ENCODE results near the gene TECTB. TPM values are rescaled to one million over a fixed set of nuclear protein-coding genes. Genes with fewer than 3 reads are reported as not detected.
A peak's percentile ranks its signal among the peaks of the same experiment; 100 is the strongest.

Gene TECTB
- total RNA-seq, 2 donors from 2014 or later = not detected

DNA sequence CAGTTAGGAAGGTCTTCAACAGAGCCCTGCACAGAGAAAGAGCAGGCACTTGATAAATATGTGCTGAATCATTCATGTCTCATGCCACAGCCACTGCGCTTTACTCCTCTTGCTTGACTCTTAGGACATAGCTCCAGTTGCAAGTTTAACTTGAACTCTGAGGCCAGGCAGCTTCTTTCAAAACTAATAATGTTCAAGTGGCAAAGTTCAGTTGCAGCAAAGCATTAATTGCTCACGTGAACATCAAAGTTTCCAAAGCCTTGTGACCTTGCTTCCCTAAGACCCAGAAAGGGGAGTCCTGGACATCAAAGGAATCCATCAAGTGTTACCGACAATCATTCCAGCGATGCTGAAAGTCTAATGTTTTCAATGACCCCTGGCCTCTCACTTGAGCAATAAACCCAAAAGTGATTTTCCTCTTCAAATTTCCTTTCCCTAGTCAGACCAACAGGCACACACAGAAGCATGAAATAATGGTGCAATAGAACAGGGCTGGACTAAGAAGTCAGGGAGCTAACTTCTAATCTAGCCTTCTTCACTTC lies 21.8 kb upstream of the TECTB start:
- DNase-seq (ENCODE audit: low spot score in 2 of 2) (no peak), ATAC-seq (no peak)
- Mint-ChIP-seq H3K27ac (no peak overlapping the region), H3K9me3 (no peaks in the 10 kb centered on the region), H3K36me3 (no peaks in the 10 kb centered on the region)

DNA sequence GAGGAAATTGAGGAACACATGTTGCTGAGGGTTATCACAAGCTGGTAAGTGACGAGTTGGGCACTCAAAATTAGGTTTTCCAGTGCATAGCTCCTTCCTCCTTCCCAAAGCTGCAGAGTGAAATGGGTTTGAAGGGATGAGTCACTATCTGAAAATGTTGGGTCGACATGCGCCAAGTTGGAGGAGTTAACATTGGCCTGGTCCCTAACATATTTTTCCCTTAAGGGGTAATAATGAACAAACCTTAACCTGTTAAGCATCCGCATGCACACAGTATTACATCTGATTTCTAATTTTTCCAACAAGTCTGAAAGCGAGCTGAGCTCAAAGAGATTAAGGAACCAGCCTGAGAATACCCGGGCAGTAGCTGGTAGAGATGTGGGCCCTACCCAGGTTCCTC lies 20.7 kb upstream of the TECTB start:
- ATAC-seq (no peak), DNase-seq (ENCODE audit: low spot score in 2 of 2) (no peak)
- Mint-ChIP-seq H3K9me3 (no peaks in the 10 kb centered on the region), H3K27ac (no peak overlapping the region), H3K36me3 (no peaks in the 10 kb centered on the region)

DNA sequence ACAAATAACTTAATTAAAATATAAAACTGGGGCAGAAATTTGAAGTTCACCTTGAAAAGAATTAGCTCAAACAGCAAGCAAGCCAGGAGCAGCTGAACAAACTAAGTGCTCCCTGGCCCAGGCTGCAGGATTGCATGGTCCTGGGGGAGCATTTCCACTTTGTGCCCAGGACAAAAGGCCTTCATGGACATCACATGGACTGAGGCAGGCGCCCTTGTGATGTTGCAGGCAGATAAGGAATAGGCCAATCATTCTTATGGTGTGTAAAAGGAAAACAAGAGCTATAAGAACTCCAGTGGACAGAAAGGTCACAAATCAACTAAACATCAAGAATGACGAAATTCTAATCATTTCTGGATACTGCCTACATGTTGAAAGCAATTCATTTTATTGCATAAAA lies 17.5 kb upstream of the TECTB start:
- Mint-ChIP-seq H3K9me3 (no peaks in the 10 kb centered on the region), H3K36me3 (no peaks in the 10 kb centered on the region), H3K27ac (no peak overlapping the region)
- DNase-seq (ENCODE audit: low spot score in 2 of 2) = no peak
- ATAC-seq = no peak

DNA sequence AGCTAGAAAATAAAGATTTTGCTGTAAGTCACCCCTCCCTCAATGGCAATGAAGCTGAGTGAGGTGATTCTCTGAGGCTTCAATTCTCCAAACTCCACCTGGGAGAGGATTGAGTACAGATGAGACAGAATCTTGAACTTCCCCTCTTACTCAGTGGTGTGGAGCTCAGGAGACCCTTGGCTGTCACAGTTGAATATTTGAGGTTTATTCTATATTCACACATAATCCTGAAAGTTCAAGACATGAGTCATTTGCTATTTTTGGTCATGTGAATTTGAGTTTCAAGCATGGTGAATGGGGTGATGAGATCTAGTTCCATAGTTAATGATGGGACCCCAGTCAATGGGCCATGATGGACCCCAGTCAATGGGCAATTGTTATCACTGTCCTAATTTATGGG lies 13.9 kb upstream of the TECTB start:
- ATAC-seq (peak in 1 of 2 donors; percentile 33), DNase-seq (ENCODE audit: low spot score in 2 of 2) (no peak)
- no peaks in the 10 kb centered on the region for H3K36me3 Mint-ChIP-seq
- no peaks in the 10 kb centered on the region for H3K9me3 Mint-ChIP-seq
- H3K27ac Mint-ChIP-seq = no peak overlapping the region

DNA sequence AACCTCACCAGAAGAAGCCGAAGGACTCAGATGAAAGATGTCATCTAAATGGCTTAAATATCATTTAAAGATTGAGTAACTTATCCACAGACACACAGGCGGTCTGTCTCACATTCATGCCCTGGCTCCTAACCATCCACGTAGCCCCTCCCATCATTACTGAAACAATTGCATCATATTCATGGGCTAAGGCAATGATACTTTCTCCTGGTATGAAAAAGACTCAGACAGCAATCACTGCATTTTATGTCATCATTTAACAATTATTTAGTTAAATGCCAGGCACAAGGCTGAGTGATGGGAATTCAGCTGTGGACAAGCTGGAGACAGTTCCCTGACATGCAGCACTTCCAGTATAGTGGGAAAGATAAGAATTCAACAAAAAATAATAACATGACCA lies 11.2 kb upstream of the TECTB start:
- Mint-ChIP-seq H3K9me3 (no peaks in the 10 kb centered on the region), H3K36me3 (no peaks in the 10 kb centered on the region), H3K27ac (no peak overlapping the region)
- DNase-seq (ENCODE audit: low spot score in 2 of 2) (no peak), ATAC-seq (no peak)

DNA sequence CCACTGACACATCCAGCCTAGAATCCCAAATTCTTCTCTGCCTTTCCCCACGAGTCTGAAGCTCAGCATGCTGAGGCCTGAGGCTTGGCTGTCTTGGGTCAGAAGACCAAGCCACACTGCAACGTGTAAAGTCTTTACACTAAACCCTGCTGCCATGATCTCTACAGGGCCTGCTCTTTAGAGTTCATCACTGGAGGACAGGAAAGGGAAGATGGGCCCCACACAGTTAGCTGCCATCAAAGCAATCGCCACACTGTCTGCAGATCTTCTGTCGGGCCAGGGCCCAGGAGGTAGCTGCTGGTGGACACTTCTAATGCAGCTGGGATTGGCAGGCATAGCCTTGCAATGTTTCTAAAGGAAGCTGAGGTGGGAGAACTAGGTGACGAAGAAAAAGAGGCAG lies 8.4 kb upstream of the TECTB start:
- Mint-ChIP-seq H3K36me3 (no peaks in the 10 kb centered on the region), H3K9me3 (no peaks in the 10 kb centered on the region), H3K27ac (no peak overlapping the region)
- ATAC-seq (no peak), DNase-seq (ENCODE audit: low spot score in 2 of 2) (no peak)

DNA sequence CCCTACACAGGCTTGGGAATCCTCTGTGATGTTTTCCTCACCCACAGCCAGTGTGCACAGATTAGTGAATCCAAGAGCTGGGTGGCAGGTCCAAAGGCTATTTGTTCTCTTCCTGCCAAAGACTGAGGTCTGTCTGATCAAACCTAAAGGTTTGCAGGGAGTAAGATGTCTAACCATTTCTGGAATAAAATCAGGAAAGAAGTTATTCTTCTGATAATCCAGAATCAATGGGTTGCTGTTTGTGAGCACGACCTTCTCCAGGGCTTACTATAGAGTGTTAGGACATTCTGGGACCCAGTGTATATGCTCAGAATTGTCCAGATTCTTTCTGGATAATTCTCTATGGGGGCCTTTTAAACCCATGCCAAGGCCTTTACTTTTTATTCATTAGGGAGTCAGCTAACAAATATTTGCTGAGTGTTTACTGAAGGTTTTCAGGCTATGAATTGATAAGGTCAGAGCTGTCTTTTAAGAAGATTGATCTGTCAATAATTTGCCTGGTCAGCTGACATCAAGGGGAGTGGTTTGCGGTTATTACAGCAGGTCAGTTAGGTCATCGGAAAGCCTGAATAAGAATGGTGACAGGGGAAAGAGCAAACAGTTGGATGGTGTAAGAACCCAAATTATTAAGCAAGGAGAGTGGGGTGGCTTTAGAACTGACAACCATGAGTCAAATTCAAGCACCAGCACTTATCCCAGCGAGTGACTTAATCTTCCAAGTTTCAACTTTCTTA lies 7.5 kb upstream of the TECTB start:
- Mint-ChIP-seq H3K27ac (no peak overlapping the region), H3K9me3 (no peaks in the 10 kb centered on the region), H3K36me3 (no peaks in the 10 kb centered on the region)
- DNase-seq (ENCODE audit: low spot score in 2 of 2) (no peak), ATAC-seq (no peak)

DNA sequence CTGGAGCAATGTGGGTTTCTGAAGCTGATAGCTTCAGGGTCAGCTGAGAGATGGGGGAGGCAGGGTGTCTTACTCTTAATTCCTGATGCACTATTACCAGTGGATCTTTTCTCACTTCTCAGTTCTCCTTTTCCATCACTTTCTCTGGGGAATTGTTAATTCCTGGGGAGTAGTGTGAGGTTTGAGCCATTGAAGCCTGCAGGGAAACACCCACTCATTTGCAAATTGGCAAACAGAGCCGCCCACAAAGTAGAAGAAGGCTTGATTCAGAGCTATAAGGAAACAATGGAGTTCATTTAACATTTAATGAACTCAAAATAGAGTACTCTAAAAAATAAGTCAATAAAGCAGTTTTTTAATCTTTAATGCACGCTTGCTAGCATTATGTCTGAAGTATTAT lies 4.3 kb upstream of the TECTB start:
- Mint-ChIP-seq H3K36me3 (no peaks in the 10 kb centered on the region), H3K9me3 (no peaks in the 10 kb centered on the region), H3K27ac (no peak overlapping the region)
- DNase-seq (ENCODE audit: low spot score in 2 of 2) (no peak), ATAC-seq (no peak)

DNA sequence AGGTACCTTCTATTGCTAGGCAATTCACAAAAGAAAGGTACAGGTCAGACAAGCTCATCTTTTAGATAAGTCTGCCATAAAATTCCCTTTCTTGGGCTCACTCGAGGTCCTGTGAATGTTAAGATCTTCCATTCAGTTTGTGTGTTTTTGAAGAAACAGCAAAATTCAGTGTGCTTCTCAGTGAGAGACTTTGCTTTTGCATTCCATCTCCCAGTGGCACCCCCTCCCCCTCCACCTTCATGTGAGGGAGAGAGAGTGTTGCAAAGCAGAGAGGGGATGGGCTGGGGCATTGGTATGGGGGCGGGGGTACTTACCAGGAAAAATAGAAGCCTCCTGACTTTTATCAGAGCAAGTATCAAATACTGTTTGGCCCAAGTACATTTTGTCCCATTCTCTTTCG lies 3.8 kb upstream of the TECTB start:
- no peaks in the 10 kb centered on the region for H3K9me3 Mint-ChIP-seq
- no peaks in the 10 kb centered on the region for H3K36me3 Mint-ChIP-seq
- DNase-seq (ENCODE audit: low spot score in 2 of 2) (no peak), ATAC-seq (no peak)
- no peak overlapping the region for H3K27ac Mint-ChIP-seq

DNA sequence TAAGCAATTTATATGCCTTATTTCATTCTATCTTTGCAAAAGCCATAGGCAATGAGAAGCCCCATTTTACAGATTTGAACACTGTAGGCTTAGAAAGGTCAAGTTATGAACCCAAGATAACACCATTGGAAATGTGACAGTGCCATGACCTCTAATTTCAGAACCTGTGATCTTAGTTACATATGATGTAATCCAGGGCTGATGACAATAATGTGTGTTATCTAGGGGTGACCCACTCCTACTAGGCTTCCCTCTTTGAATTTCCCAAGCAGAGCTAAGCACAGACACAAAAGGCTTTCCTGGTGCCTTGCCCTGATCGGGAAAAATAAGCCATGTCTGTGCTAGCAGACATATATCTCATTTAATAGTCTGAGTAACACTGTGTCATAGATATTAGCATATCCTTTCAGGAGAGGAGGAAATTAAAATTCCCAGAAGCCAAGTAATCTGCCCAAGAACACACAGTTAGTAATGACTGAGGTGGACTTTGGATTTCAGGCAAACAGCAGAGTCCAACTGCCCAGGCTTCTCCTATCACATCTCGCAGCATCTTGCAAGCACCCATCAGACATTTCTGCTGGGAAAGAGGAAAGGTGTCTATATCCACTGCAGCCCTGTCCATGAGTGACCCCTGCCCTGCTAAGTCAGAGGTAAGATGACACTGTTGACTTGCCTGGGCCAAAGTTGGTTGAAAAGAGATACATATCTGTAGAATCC lies 2.8 kb upstream of the TECTB start:
- no peak for DNase-seq (ENCODE audit: low spot score in 2 of 2)

DNA sequence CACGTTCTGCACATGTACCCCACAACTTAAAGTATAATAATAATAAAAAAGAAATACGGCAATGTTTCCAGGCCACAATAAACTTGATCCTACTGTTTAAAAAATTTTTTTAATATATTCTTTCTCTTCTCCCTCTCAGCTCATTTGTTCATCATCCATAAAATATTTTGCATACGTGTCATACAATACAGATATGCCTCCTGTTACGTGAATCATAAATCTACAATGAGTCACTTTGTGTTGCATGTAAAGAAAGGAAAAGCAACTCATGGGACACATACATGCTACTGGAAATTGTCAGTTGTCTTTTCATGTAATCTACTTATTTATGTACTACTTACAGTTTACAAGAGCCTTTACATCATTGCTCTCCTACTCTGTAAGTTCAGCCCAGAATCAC lies 1.1 kb upstream of the TECTB start:
- H3K27ac Mint-ChIP-seq = no peak overlapping the region
- peak in 1 of 2 donors; percentile 49 for ATAC-seq
- no peak for DNase-seq (ENCODE audit: low spot score in 2 of 2)
- H3K36me3 Mint-ChIP-seq = no peaks in the 10 kb centered on the region
- no peaks in the 10 kb centered on the region for H3K9me3 Mint-ChIP-seq

More for the DNA sequence above, 2.8 kb upstream of the TECTB start:
- no peak overlapping the region for H3K27ac Mint-ChIP-seq
- ATAC-seq = no peak
- H3K9me3 Mint-ChIP-seq = no peaks in the 10 kb centered on the region
- H3K36me3 Mint-ChIP-seq = no peaks in the 10 kb centered on the region

DNA sequence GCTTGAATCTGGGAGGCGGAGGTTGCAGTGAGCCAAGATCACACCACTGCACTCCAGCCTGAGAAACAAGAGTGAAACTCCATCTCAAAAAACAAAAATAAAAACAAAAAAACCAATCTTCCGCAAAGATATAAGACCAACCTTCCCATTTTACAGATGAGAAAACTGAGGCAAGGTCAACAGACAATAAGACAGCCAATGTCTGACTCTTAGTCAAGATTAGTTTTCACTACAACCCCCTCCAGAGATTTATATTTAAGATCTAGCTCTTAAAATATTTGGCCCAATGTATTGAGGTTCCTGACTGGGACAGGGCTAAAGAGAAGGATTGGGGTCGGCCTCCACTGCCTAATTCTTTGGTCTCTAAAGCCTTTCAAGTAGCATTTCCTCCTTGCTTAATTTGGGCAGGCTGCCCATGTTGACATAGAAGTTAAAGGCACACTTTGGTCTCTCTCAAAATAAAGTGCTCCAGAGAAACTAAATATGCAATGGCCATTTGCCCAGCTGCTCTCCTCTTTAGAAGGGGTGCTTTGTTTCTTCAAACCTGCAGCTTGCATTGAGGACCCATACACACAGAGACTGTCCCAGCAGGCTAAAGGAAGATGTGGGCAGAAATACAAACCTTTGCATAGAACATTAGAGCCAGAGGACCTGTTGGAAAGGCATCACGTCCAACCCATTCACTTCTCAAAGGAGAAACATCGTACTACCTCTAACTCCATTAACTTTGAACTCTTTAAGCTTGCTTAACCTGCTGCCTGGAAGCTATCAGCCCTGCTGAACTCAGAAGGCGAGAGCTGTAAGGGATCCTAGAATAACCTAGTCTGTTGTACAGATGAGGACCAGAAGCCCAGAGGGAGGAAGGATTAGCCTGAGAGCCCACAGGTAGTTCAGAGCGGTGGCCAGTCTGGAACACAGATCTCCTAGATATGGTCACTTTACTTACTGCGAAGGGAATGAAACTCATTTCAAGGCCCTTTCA lies 3.9 kb downstream of the TECTB start:
- DNase-seq (ENCODE audit: low spot score in 2 of 2) (no peak), ATAC-seq (no peak)
- H3K36me3 Mint-ChIP-seq = no peaks in the 10 kb centered on the region
- no peaks in the 10 kb centered on the region for H3K9me3 Mint-ChIP-seq
- no peak overlapping the region for H3K27ac Mint-ChIP-seq

DNA sequence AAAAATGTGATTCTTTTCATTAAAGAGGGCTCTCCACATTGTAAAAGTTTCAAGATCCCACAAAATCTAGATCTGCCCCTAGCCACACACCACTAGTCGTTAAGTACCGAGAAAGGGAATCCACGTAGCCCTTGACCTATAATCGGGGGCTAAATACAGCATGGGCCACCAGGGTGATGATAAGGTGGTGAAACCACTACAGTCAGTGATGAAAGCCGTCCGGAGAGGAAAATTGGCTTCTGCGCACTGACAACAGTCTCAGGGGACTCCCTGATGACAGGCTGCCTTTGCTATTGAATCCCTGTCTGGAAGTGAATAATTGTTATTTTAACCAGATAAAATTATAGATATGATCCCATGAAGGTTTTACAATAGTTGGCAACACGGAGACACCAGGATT lies 4.6 kb downstream of the TECTB start:
- no peaks in the 10 kb centered on the region for H3K9me3 Mint-ChIP-seq
- no peaks in the 10 kb centered on the region for H3K36me3 Mint-ChIP-seq
- H3K27ac Mint-ChIP-seq = no peak overlapping the region
- ATAC-seq = no peak
- no peak for DNase-seq (ENCODE audit: low spot score in 2 of 2)

DNA sequence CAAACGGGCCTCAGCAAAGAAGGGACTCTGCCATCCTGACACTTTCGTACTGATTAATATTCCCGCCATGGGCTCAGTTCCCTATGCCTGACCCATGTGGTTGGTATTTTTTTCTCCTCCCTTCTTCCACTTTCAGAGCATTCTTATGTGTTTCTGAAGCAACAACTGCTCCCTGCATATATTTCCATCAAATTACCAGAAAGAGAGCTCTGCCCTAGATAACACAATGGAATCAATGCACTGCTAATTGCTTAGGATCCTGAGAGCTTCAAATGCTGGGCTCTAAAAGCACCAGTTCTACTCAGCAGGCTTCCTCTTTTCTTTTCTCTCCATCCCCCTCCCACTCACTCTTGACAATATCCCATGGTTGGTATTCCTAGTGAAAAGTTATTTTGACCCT lies 5.3 kb downstream of the TECTB start:
- no peak for ATAC-seq
- no peak overlapping the region for H3K27ac Mint-ChIP-seq
- no peaks in the 10 kb centered on the region for H3K36me3 Mint-ChIP-seq
- DNase-seq (ENCODE audit: low spot score in 2 of 2) = no peak
- H3K9me3 Mint-ChIP-seq = no peaks in the 10 kb centered on the region

DNA sequence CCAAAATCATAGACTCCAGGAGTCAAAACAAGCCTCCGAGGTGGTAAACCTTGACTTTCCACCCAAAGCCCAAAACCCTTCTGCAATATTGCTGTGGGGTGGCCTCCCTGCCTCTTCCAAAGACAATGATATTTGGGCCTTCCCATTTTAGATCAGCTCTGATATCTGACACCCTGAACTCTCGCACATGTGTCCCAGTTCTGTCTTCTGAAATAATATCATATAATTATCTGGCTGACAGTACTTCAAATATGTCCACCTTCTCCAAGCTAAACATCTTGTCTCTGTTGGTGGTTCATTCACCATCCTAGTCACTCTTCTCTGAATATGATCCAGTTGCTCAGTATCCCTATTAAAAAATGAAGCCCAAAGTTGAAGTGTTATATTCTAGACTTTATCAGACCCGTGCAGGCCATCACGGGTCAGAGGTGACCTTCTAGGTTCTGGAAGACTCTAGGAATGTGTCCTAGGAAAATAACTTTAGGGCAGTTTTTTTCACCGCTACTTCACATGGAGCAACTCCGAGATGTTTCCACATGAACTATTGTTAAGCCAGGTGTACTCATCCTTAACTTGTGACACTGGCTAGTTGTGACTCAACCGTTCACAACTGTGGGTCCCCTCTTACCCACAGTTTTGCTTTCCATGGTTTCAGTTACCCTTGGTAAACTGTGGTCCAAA lies 6.3 kb downstream of the TECTB start:
- no peak overlapping the region for H3K27ac Mint-ChIP-seq
- no peaks in the 10 kb centered on the region for H3K9me3 Mint-ChIP-seq
- no peaks in the 10 kb centered on the region for H3K36me3 Mint-ChIP-seq
- DNase-seq (ENCODE audit: low spot score in 2 of 2) (no peak), ATAC-seq (no peak)

DNA sequence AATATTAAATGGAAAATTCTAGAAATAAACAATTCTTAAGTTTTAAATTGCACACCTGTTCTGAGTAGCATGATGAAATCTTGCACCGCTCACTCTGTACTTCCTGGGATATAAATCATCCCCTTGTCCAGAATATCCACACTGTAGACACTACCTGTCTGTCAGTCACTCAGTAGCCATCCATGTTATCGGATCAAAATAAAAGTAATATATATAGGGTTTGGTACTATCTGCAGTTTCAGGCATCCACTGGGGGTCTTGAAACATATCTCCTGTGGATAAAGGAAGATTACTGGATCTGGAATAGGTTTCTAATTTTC lies 6.8 kb downstream of the TECTB start:
- DNase-seq (ENCODE audit: low spot score in 2 of 2) = no peak
- Mint-ChIP-seq H3K9me3 (no peaks in the 10 kb centered on the region), H3K36me3 (no peaks in the 10 kb centered on the region), H3K27ac (no peak overlapping the region)
- no peak for ATAC-seq

DNA sequence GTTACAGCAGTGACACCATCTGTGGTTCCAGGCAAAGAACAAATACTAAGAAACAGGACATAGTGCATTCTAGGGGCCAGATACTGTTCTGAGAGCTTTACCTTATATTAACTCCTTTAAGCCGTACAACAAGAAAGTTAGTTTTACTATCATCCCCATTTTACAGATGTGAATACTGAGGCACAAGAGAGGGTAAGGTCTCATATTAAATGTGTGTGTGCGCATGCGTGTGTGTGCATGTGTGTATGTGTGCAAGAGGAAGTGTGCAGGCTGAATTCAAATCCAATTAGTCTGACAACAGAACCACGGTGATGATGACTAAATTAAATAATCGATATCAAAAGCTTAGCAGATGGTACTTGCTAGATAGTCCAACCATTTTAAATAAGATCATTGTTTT lies 11.0 kb downstream of the TECTB start:
- DNase-seq (ENCODE audit: low spot score in 2 of 2) = no peak
- H3K9me3 Mint-ChIP-seq = no peaks in the 10 kb centered on the region
- H3K27ac Mint-ChIP-seq = no peak overlapping the region
- no peaks in the 10 kb centered on the region for H3K36me3 Mint-ChIP-seq
- no peak for ATAC-seq
